ENCODE measurements around the gene FBXO47. TPM values are rescaled to one million over a fixed set of nuclear protein-coding genes. Genes with fewer than 3 reads are reported as not detected.
"Not testable (repeated sequence)": the region's sequence is repeated elsewhere in the genome, so short reads cannot be mapped to it uniquely, and the experiment has no call there.

Gene FBXO47
- total RNA-seq, 1 donor from 2014 or later, result not detected

DNA sequence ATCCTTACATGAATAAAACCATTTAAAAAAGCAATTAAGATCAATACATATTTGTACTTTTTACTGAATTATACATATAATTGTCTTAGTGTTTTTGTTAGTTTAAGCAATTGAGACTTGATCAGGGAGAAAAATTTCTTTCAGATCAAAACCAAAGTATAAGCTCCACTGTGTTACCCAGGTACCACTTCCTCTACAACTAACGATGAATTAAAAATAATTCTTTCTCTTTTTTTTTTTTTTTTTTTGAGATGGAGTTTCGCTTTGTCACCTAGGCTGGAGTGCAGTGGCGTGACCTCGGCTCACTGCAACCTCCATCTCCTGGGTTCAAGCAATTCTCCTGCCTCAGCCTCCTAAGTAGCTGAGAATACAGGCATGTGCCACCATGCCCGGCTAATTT, 6.8 kb downstream of the FBXO47 start:
- H3K27me3 Mint-ChIP-seq (ENCODE audit: unreplicated experiment), result no peaks in the 10 kb centered on the region
- TF ChIP-seq, protein P1, sequence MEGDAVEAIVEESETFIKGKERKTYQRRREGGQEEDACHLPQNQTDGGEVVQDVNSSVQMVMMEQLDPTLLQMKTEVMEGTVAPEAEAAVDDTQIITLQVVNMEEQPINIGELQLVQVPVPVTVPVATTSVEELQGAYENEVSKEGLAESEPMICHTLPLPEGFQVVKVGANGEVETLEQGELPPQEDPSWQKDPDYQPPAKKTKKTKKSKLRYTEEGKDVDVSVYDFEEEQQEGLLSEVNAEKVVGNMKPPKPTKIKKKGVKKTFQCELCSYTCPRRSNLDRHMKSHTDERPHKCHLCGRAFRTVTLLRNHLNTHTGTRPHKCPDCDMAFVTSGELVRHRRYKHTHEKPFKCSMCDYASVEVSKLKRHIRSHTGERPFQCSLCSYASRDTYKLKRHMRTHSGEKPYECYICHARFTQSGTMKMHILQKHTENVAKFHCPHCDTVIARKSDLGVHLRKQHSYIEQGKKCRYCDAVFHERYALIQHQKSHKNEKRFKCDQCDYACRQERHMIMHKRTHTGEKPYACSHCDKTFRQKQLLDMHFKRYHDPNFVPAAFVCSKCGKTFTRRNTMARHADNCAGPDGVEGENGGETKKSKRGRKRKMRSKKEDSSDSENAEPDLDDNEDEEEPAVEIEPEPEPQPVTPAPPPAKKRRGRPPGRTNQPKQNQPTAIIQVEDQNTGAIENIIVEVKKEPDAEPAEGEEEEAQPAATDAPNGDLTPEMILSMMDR (IDR thresholded peaks at IDR 0.05; ENCODE audit: partially characterized antibody, unreplicated experiment), result no peak
- no peaks in the 10 kb centered on the region for H3K9me3 Mint-ChIP-seq (ENCODE audit: unreplicated experiment)
- no peak for DNase-seq
- no peaks in the 10 kb centered on the region for H3K4me1 Mint-ChIP-seq (ENCODE audit: low read depth, unreplicated experiment)
- H3K4me3 Mint-ChIP-seq (ENCODE audit: unreplicated experiment), result no peak overlapping the region
- H3K27ac Mint-ChIP-seq (ENCODE audit: unreplicated experiment), result no peak overlapping the region
- no peaks in the 10 kb centered on the region for H3K36me3 Mint-ChIP-seq (ENCODE audit: unreplicated experiment)

DNA sequence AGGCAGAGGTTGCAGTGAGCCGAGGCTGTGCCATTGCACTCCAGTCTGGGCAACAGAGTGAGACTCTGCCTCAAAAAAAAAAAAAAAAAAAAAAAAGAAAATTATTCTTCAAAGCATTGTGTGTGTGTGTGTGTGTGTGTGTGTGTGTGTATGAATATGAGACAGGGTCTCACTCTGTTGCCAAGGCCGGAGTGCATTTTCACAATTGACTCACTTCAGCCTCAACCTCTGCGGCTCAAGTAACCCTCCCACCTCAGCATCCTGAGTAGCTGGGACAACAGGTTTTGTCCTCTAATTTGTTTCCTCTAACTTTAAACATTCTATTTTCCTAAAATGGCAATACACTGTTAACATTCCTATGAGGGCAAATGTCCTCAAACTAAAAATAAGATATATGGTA, 7.7 kb downstream of the FBXO47 start:
- Mint-ChIP-seq H3K4me1 (ENCODE audit: low read depth, unreplicated experiment) (no peaks in the 10 kb centered on the region), H3K27me3 (ENCODE audit: unreplicated experiment) (no peaks in the 10 kb centered on the region), H3K27ac (ENCODE audit: unreplicated experiment) (no peak overlapping the region), H3K4me3 (ENCODE audit: unreplicated experiment) (no peak overlapping the region), H3K9me3 (ENCODE audit: unreplicated experiment) (no peaks in the 10 kb centered on the region), H3K36me3 (ENCODE audit: unreplicated experiment) (no peaks in the 10 kb centered on the region)
- TF ChIP-seq, protein P1 (IDR thresholded peaks at IDR 0.05; ENCODE audit: partially characterized antibody, unreplicated experiment), result no peak
- no peak for DNase-seq

DNA sequence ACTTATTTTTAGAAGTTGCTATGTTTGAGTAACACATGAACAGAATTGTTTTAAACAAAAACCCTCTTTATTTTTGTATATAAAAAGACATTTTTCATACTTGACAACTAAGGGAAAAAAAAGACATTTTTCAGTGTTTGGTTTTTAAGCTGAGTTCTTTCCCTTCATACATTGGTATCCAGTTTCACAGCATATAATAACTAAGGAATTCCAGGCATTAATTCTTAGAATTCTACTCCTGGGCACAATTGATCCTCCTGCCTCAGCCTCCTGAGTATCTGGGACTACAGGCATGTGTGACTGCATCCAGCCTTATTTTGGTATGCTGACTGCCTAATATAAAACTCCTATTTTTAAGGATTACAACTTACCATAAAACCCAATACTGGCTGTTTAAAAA, 8.4 kb downstream of the FBXO47 start:
- no peaks in the 10 kb centered on the region for H3K36me3 Mint-ChIP-seq (ENCODE audit: unreplicated experiment)
- H3K27me3 Mint-ChIP-seq (ENCODE audit: unreplicated experiment), result no peaks in the 10 kb centered on the region
- H3K4me3 Mint-ChIP-seq (ENCODE audit: unreplicated experiment), result no peak overlapping the region
- no peaks in the 10 kb centered on the region for H3K9me3 Mint-ChIP-seq (ENCODE audit: unreplicated experiment)
- no peaks in the 10 kb centered on the region for H3K4me1 Mint-ChIP-seq (ENCODE audit: low read depth, unreplicated experiment)
- no peak overlapping the region for H3K27ac Mint-ChIP-seq (ENCODE audit: unreplicated experiment)
- DNase-seq, result no peak
- TF ChIP-seq, protein P1 (IDR thresholded peaks at IDR 0.05; ENCODE audit: partially characterized antibody, unreplicated experiment), result no peak

DNA sequence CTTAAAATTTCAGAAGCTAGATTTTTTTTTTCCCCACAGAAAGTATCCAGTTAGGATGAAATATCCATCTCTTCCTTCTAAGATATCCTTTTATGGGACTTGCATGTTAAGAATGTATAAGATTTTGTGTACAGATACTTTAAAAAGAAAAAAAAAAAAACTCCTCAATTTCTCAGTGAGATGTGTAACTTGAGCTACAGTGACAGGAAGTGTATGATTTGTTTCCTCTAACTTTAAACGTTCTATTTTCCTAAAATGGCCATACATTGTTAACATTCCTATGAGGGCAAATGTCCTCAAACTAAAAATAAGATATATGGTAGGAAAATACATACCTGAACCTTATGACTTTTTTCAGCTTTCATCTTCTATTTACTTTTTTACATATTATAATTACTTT, 8.9 kb downstream of the FBXO47 start:
- Mint-ChIP-seq H3K9me3 (ENCODE audit: unreplicated experiment) (no peaks in the 10 kb centered on the region), H3K27ac (ENCODE audit: unreplicated experiment) (no peak overlapping the region), H3K4me1 (ENCODE audit: low read depth, unreplicated experiment) (no peaks in the 10 kb centered on the region), H3K27me3 (ENCODE audit: unreplicated experiment) (no peaks in the 10 kb centered on the region), H3K36me3 (ENCODE audit: unreplicated experiment) (no peaks in the 10 kb centered on the region), H3K4me3 (ENCODE audit: unreplicated experiment) (no peak overlapping the region)
- TF ChIP-seq, protein P1 (IDR thresholded peaks at IDR 0.05; ENCODE audit: partially characterized antibody, unreplicated experiment), result no peak
- DNase-seq, result no peak

DNA sequence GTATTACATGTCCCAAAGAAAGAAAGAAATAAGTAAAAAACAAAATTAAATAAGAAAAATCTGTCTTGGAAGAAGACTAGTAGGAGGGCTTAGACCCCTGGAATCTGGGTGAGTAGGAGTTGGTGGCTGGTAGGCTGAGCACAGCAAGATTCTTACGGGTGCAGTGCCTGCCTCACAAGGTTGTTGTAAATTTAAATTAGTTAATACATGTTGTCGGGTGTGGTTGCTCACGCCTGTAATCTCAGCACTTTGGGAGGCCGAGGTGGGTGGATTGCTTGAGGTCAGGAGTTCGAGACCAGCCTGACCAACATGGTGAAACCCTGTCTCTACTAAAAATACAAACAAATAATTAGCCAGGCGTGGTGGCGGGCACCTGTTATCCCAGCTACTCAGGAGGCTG, 13.4 kb downstream of the FBXO47 start:
- not testable (repeated sequence) for H3K4me3 Mint-ChIP-seq (ENCODE audit: unreplicated experiment); DNase-seq; H3K4me1 Mint-ChIP-seq (ENCODE audit: low read depth, unreplicated experiment); H3K27me3 Mint-ChIP-seq (ENCODE audit: unreplicated experiment); H3K36me3 Mint-ChIP-seq (ENCODE audit: unreplicated experiment); H3K27ac Mint-ChIP-seq (ENCODE audit: unreplicated experiment); H3K9me3 Mint-ChIP-seq (ENCODE audit: unreplicated experiment)

DNA sequence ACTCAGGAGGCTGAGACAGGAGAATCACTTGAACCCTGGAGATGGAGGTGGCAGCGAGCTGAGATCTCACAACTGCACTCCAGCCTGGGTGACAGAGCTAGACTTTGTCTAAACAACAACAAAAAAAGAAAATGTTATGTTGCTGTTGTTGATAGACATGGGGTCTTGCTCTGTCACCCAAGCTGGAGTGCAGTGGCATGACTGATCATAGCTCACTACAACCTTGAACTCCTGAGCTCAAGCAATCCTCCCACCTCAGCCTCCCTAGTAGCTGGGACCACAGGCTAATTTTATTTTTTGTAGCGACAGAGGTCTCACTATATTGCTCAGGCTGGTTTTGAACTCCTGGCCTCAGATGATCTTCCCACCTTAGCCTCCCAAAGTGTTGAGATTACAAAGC, 20.0 kb downstream of the FBXO47 start:
- H3K9me3 Mint-ChIP-seq (ENCODE audit: unreplicated experiment), result no peaks in the 10 kb centered on the region
- H3K36me3 Mint-ChIP-seq (ENCODE audit: unreplicated experiment), result no peaks in the 10 kb centered on the region
- H3K27ac Mint-ChIP-seq (ENCODE audit: unreplicated experiment), result no peak overlapping the region
- no peaks in the 10 kb centered on the region for H3K27me3 Mint-ChIP-seq (ENCODE audit: unreplicated experiment)
- TF ChIP-seq, protein P1 (IDR thresholded peaks at IDR 0.05; ENCODE audit: partially characterized antibody, unreplicated experiment), result no peak
- H3K4me3 Mint-ChIP-seq (ENCODE audit: unreplicated experiment), result no peak overlapping the region
- H3K4me1 Mint-ChIP-seq (ENCODE audit: low read depth, unreplicated experiment), result no peaks in the 10 kb centered on the region
- DNase-seq, result no peak
